GM12874 (cell line): Measurements from ENCODE around the gene GFRA4.

Experiments used
- TF ChIP-seq, protein P1 (sequence below): IDR thresholded peaks from 2 replicates; pipeline ENCODE4 v1.5.1; 2011; ENCODE audit warnings: low read depth, mild to moderate bottlenecking, control low read depth, low read length, moderate library complexity; ENCODE audit not compliant: insufficient read depth

GFRA4 gene

DNA sequence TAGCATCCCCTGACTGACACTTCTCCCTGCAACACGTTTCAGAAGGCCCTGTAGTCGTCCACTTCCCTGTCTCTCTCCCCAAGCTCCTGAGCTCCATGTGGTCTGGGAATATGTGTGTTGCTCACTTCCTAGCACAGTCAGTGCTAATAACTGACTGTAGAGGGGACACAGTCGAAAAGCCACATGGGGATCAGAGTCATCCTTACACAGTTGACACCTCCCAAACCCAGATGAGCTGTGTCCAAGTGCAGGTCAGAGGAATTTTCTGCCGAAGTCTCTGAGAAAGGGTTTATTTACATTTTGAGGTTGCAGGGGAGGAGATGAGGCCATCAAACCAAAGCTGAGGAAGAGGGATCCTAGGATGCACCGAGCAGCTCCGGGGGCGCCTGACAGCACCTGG lies 22.1 kb upstream of the GFRA4 start:
- TF ChIP-seq, protein P1, sequence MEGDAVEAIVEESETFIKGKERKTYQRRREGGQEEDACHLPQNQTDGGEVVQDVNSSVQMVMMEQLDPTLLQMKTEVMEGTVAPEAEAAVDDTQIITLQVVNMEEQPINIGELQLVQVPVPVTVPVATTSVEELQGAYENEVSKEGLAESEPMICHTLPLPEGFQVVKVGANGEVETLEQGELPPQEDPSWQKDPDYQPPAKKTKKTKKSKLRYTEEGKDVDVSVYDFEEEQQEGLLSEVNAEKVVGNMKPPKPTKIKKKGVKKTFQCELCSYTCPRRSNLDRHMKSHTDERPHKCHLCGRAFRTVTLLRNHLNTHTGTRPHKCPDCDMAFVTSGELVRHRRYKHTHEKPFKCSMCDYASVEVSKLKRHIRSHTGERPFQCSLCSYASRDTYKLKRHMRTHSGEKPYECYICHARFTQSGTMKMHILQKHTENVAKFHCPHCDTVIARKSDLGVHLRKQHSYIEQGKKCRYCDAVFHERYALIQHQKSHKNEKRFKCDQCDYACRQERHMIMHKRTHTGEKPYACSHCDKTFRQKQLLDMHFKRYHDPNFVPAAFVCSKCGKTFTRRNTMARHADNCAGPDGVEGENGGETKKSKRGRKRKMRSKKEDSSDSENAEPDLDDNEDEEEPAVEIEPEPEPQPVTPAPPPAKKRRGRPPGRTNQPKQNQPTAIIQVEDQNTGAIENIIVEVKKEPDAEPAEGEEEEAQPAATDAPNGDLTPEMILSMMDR, result no peak

DNA sequence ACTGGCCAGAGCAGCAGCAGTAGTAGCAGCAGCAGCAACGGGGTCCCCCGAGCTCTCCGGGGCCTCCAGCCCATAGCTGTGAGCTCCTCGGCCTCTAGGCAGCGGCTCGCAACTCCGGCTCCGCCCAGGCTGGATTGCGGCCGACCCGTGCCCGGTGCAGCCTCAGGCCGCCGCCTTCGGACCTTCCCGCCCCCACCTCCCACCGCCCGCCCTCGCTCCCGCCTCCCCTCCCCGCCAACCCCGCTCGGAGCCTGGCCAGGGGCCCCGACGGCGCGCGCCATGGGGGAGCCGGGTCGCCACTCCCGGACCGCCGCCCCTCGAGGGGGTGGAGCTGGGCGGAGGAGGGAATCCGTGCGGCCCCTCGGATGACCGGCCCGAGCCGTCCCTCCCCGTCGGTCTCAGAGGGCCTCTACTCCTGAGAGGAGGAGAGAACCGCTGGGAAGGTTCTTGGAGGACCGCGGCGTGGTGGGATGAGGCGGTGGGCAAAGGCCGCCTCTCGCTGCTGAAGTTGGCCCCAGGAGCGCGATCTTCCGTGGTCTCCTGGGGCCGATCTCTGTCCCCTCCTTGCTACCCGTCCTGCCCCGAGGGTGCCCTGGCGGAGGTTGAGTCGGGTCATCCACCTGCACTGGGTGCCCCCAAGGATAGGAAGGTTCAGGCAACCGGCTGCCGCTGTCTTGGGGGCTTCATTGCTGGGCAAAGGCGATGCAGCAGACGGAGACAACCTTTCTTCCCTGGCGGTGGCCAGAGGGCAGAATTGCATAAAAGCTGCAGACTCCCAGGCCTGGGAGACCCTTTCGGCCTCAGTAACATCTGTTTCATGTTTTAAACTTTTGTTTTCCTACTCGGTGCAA lies 19.0 kb upstream of the GFRA4 start, which contains the start of gene ADAM33:
TSS of gene ADAM33 (minus strand) at position 80 of the 851 bp plus-strand sequence. CDS start at position 74, 6 bp downstream.
- TF ChIP-seq, protein P1, result no peak

DNA sequence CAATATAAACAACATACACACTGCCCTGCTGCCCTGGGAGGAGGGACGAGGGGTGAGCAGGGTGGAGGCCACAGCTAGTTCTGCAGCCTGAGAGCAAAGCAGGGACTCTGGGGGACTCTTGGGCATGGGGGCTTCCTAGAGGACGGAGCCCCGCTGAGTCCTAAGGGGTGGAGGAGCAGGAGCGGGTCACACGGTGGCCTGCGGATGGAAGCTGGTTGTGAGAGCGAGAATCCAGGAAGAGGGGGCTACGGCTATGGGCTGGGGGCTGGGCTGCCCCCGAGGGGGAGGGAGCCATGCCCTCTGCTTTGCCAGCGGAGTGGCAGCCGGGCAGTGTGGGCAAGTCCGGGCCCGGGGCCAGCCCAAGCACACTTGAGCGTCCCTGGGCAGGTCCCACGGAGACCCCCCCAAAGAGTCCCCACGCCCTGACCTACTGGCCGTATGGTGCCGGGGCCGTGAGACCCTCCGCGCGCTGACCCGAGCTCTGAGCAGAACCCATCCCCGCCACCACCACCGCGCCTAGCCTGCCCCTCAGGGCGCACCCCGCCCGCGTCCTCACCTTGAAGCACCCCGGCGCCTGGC lies 18.2 kb upstream of the GFRA4 start:
- TF ChIP-seq, protein P1, result no peak

DNA sequence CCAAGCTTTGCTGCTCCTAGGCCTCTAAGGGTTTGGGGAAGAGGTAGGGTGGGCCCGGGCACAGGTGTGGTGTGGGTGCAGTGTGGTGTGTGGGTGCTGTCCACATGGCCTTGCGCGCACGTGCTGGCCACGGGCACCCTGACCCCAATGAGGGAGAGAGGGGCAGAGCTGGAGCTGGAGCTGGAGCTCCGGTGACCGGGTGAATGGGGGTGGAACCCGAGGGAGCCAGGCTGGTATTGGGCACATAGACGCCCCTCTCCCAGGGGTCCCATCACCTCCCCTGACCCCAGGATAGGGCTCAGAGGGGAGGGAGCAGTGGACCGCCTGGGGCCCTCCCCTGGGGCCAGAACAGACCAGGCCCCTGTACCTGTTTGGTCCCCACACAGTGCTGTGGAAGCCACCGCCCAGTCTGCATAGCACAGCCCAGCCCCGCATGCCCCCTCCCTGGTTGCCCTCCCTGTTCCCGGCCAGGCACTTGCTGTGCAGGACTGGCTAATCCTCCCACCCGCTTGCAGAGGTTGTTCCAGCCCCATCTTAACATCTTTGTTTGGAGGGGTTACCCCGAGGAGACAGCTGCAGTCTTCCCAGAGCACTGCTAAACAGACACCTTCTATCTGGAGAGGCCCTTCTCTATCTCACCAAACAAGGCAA lies 17.6 kb upstream of the GFRA4 start:
- TF ChIP-seq, protein P1, result no peak

DNA sequence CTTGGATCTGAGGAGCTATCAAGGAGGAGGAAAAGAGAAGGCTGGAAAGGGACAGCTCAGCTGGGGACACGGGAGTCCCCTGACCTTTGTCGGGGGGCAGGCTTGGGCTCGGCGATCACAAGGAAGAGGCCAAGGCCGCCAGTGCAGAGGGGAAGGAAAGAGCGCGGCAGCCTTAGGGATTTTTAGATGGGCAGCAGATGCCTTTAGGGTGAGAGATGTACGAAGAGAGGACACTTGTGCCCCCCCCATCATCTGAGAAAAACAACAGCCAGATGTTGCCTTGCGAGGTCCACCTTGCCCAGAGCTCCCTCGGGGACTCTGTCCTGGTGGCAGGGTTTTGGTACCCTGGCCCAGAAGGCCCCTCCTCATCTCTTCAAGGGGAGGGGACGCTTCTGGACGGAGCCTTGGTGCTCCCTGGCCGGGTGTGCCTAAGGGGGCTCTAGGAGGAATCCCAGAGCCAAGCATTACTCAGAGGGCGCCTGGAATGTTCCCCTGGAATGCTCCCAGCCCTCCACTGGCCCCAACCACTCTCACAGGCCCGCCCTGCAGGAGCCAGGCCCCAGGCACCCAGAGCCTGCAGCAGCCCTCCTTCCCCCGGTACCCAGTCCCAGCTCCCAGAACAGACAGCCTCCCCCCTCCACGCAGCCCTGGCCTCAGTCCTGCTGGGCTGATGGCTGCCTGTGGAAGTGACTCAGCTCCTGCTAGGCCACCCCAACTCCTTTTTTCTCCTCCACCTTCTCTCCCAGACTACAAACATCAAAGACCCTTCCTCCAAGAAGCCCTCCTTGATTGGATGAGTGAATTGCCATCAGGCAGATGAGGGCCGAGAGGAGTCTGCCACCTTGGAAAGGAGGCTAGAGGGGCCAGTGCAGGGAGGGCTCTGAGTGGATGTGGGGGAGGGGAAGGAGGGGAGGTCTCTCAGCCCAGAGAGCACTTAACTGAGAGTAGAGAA lies 16.8 kb upstream of the GFRA4 start:
- TF ChIP-seq, protein P1, result no peak

DNA sequence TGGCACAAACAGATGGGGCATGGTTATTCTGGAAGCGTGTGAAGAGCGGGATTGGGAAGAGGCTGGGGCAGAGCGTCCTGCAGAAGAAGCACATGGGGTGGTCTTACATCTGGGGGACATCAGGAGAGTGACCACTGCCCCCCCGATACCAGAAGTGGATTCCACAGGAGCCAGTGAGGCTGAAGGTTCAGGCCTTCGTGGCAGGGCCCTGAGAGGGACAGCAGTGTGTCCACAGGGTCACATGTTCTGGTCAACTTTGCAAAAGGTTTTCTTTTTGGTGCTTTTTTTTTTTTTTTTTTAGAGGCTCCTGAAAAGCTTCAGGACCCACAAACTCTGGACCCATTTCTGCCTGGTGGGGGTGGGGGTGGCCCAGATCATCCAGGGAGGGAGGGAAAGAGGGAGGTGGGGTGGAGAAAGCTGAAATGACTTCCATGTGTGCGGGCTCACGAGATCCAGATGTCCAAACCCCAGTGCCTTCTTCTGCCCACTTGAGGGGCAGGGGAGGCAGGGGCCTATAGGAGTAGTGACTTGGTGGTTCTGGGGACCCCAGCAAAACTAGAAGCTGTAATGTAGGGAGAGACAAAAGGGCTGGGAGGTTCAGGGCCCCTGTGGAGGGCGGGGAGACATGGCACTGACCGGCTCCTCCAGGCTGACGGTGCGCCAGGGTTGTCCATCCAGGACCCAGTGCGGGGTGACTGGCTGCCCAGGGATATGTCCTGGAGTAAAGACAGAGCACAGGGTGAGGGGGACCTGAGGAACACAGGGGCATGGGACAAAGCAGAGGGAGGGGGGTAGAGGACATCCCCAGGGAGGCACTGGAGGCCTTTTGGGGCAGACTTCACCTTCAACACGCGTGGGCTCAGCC lies 15.9 kb upstream of the GFRA4 start:
- TF ChIP-seq, protein P1, result no peak
